GM18909 (cell line): ENCODE results near the gene GALNT12.

Experiments
- ATAC-seq: cut with Tn5 transposase; IDR thresholded peaks from one replicate; pipeline ENCODE4 v1.9.1; 2021; ENCODE audit warnings: mild to moderate bottlenecking; ENCODE audit not compliant: unreplicated experiment, poor library complexity

Gene GALNT12

DNA sequence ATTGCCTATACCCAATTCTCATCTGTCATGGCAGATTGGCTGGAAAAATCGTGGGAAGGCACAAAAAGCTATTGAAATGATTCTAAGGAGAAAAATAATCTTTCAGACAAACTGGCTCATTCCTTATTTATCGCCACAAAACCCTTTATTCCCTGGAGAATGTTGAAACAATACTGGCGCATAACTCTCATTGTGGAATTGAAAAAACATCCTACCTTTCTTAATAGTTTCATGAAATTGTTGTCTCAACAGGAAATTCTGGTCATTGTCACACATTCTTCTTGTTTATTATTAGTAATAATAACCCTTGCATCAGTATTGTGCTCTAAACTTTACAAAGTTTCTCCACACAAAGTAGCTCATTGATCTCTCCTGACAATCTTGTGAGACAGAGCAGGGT lies 87.3 kb downstream of the GALNT12 start:
- ATAC-seq, result no peak

DNA sequence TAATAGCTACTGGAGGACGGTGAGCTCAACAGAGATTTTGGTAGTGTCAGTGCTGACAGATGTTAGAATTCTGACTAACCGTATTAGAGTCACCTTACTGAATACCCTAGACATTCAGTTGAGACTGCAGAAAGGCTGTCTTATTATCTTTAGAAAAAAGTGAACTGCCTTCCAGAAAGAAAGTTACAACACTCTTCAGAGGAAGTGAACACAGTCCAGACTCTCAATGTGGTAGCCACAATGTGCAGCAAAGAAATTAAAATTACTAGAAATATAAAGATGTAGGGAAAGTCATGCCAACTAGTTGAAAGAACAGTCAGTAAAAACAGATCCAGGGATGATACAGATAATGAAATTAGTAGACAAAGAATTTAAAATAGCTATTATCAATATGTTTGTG lies 89.2 kb downstream of the GALNT12 start:
- ATAC-seq, result no peak

DNA sequence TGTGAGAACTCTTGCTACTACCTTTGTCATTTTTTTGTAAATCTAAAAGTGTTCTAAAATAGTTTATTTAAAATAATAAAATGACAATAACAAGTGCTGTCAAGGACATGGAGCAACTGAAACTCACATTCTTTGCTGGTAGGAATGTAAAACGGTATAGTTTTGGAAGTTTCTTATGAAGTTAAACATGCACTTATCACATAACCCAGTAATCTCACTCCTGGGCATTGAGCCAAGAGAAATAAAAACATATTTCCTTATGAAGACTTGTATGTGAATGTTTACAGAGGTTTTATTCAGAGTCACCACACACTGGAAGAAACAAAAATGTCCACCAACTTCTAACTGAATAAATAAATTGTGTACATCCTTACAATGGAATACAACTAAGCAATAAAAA lies 90.3 kb downstream of the GALNT12 start:
- no peak for ATAC-seq

DNA sequence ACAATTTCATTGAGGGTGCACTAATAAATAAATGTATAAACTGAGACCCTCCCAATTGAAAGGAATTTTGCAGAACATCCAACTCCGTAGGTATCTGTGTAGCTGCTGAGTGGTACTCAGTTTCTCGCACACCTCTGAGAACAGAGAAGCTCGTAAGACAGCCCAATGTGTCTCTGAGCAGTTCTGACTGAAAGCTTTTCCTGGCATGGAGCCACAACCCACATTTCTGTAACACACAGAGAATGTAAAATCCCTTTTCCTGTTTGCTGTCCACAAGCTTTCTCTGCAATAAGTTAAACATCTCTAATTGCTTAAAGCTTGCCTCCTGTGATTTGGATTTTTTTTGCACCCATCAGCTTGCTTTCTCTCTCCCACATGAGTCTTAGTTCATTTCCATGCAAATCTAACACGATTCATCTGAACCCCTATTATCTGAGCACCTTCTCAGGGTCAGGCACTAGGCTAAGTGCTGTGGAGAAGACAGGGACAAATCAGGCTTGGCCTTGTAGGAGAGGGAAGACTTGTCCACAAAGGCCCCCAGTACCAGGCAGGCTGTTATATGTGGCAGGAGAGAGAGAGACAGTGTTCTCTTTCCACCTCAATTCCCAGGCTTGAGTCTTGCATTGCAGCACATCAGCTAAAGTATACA lies 92.1 kb downstream of the GALNT12 start:
- no peak for ATAC-seq
